Astrocyte of the cerebellum (primary cell): ENCODE results near the gene ARHGAP33.
A peak's percentile ranks its signal among the peaks of the same experiment; 100 is the strongest.
"Not testable (repeated sequence)": the region's sequence is repeated elsewhere in the genome, so short reads cannot be mapped to it uniquely, and the experiment has no call there.

Experiments
- DNase-seq: peaks from one replicate; pipeline ENCODE4 v3.0.0-alpha.2; 2011; ENCODE audit warnings: low read depth
- H3K4me3 ChIP-seq: 2 replicates; pipeline ENCODE4 v1.5.1; 2011; ENCODE audit warnings: mild to moderate bottlenecking, low read depth, low read length, moderate library complexity
- CTCF ChIP-seq: IDR thresholded peaks from 2 replicates; pipeline ENCODE4 v1.5.1; 2012; ENCODE audit warnings: low read length, low read depth, moderate library complexity, mild to moderate bottlenecking; ENCODE audit errors: missing control alignments
- in situ Hi-C: cut with HindIII; loops from 2 replicates; pipeline ENCODE4 v1.10.0; 2017; ENCODE audit warnings: low sequenced_read_pairs

ARHGAP33 gene

GRCh38 chr19:35828692-35829301, 53.4 kb downstream of the ARHGAP33 start:
- H3K4me3 ChIP-seq, result no peak overlapping the region
- DNase-seq, result peak; percentile 53
- in situ Hi-C loops, result no loop called here
- TF ChIP-seq CTCF, result no peak

- in situ Hi-C loops, result no loop called here
- TF ChIP-seq CTCF, result no peak
- DNase-seq, result no peak
- H3K4me3 ChIP-seq, result no peak overlapping the region
These were observed 55.6 kb downstream of the ARHGAP33 start for GRCh38 chr19:35830986-35831385.

GRCh38 chr19:35832054-35832453, 56.7 kb downstream of the ARHGAP33 start:
- DNase-seq, result no peak
- in situ Hi-C loops, result no loop called here
- no peak for TF ChIP-seq CTCF
- no peak overlapping the region for H3K4me3 ChIP-seq

- DNase-seq, result no peak
- no peak for TF ChIP-seq CTCF
- H3K4me3 ChIP-seq, result no peak overlapping the region
- in situ Hi-C loops, result no loop called here
These were observed 58.6 kb downstream of the ARHGAP33 start for GRCh38 chr19:35833972-35834371.

- in situ Hi-C loops, result loop anchor here (5.0 kb wide), 1 partner anchor 171 kb away; the partner anchor contains the start of gene SYNE4
- not testable (repeated sequence) for DNase-seq, H3K4me3 ChIP-seq
These were observed 60.7 kb downstream of the ARHGAP33 start for GRCh38 chr19:35836096-35836495.
